Measurements from ENCODE around the gene WNK3. TPM values are rescaled to one million over a fixed set of nuclear protein-coding genes. Genes with fewer than 3 reads are reported as not detected.

Gene WNK3
- total RNA-seq, 2 donors from 2014 or later: 0.06 to 0.61 TPM

DNA sequence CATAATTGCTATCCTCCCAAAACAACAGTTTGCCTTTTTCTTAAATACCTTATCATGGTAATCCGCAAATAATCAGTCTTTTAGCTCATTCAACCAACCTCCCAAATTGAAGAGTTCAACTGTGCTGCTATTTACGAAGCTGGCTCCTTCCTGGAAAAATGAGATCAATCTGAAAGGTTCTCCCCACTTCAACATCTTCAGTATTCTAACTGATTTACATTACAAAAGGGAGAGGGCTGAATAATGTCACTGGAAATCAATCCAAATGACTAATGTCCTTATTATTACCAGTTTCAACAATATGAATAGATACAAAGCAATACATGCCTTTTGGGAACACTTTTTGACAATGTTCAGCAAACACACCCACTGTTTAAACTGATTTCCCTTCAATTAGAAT, 86.2 kb downstream of the WNK3 start:
- intact Hi-C loops (cut with DNase I, micrococcal nuclease): no loop called here
- DNase-seq (no peak), ATAC-seq (no peak)

DNA sequence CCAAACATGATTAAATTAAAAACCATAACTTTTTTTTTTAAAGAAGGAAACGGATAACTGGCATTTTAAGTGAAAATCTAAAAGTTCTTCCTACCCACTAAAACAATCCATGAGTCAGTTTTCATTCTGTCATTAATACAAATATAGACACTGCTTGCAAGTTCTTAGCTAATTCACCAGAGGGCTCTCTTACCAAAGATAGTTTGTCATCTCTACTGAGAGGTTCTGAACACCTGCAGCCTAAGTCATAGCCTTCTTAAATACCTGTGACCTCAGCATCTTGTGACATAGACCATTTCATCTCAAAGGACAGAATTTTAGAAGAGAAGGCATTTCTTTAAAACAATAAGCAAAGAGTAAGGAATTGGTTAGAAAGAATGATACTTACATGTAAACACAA, 109.5 kb downstream of the WNK3 start:
- DNase-seq (no peak), ATAC-seq (peak; percentile 36)
- intact Hi-C loops (cut with DNase I, micrococcal nuclease): no loop called here

GRCh38 chrX:54246866-54247265, 111.0 kb downstream of the WNK3 start:
- intact Hi-C loops (cut with DNase I, micrococcal nuclease): no loop called here
- ATAC-seq (no peak), DNase-seq (no peak)

GRCh38 chrX:54238588-54238987, 119.3 kb downstream of the WNK3 start:
- ATAC-seq: no peak
- no peak for DNase-seq
- intact Hi-C loops (cut with DNase I, micrococcal nuclease): no loop called here

DNA sequence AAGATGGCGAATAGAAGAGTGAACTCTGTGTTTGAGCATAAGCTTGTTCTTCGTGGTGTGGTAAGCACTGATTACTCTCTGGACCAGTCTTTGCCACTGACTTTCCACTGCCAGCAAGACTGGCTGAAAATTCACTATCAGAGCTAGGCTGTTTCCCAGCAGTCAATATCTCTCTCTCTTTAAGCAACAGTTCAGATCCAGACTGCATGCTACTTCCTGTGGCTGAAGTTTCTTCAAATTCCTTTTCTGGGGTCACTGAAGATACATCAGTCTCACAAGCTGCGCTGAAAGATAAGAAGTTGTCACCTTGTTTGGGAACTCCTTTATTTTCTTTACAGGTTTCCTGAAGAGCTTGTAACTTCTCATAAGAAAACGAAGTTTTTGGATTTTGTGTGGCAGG, 120.8 kb downstream of the WNK3 start:
- DNase-seq: no peak
- ATAC-seq: no peak
- intact Hi-C loops (cut with DNase I, micrococcal nuclease): no loop called here

- DNase-seq (no peak), ATAC-seq (no peak)
- intact Hi-C loops (cut with DNase I, micrococcal nuclease): no loop called here
Observed at GRCh38 chrX:54230435-54231148, 127.3 kb downstream of the WNK3 start.

DNA sequence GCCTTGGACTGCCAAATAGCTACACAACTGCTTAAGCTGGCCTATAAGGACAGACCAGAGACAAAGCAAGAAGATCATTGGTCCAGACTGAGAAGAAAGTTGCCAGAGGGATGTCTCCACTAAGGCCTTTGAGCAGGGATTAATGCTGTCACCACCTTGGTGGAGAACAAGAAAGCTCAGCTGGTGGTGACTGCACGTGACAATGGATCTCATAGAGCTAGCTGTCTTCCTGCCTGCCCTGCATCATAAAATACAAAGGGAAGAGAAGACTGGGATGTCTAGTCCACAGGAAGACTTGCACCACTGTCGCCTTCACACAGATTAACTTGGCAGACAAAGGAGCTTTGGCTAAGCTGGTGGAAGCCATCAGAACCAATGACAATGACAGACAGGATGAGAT, 134.3 kb downstream of the WNK3 start:
- intact Hi-C loops (cut with DNase I, micrococcal nuclease): no loop called here
- DNase-seq (no peak), ATAC-seq (no peak)

DNA sequence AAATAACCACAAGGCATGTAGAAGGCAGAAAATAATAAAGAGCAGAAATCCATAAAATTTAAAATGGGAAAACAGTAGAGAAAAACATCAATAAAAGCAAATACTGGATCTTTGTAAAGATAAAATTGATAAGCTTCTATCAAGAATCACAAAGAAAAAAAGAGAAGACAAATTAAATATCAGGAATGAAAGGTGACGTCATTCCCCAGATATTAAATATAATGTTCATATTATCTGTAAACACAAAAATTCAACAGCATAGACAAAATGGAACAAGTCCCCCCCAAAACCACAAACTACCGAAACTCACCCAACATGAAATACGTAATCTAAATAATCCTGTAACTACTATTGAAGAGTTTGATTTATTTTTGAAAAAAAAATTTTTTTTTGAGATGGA, 144.2 kb downstream of the WNK3 start:
- DNase-seq (no peak), ATAC-seq (no peak)
- intact Hi-C loops (cut with DNase I, micrococcal nuclease): no loop called here

DNA sequence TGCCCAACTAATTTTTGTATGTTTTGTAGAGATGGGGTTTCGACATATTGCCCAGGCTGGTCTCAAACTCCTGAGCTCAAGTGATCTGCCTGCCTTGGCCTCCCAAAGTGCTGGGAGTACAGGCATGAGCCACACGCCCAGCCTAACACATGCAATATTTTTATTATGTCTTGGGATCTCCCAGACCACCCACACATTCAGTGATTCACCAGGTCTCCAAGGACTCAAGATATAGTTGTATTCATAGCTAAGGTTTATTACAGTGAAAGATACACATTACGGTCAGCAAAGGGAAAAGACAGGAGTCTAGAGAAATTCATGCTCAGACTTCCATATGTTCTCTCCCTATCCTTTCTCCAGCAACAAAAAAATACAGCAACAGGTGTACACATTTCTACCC, 149.3 kb downstream of the WNK3 start:
- ATAC-seq (no peak), DNase-seq (no peak)
- intact Hi-C loops (cut with DNase I, micrococcal nuclease): no loop called here

GRCh38 chrX:54198262-54198661, 159.6 kb downstream of the WNK3 start:
- no peak for ATAC-seq
- DNase-seq: no peak
- intact Hi-C loops (cut with DNase I, micrococcal nuclease): no loop called here

GRCh38 chrX:54194982-54195588, 162.8 kb downstream of the WNK3 start:
- intact Hi-C loops (cut with DNase I, micrococcal nuclease): no loop called here
- no peak for DNase-seq
- ATAC-seq: no peak

- DNase-seq (no peak), ATAC-seq (no peak)
- intact Hi-C loops (cut with DNase I, micrococcal nuclease): no loop called here
Observed at GRCh38 chrX:54193085-54193821, 164.6 kb downstream of the WNK3 start.

DNA sequence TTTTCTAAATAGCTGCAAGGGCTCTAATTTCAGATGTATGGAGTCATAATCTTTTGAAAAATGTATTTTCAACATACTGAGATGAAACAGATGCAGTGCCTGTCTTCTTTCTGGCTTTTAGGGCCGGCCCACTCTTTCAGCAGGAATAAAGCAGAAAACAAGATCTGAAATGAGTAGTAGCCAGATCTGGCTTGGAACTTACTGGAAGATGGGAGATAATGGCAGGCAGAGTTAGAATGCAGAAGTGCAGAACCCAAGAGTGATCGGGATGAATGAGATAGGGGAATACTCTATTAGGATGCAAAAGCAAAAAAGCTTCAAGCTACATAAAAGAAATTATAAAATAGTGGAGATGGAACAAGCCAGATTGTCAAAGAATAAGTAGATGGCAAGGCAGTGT, 173.4 kb downstream of the WNK3 start:
- DNase-seq (no peak), ATAC-seq (no peak)
- intact Hi-C loops (cut with DNase I, micrococcal nuclease): no loop called here

GRCh38 chrX:54182864-54183613, 174.8 kb downstream of the WNK3 start, which contains the start of gene FAM120C:
FAM120C (minus strand) TSS chrX:54183254; CDS start chrX:54183198, 56 bp downstream.
- intact Hi-C loops (cut with DNase I, micrococcal nuclease): no loop called here
- DNase-seq (peak; percentile 62 to 69), ATAC-seq (peak; percentile 81)

GRCh38 chrX:54182194-54182863, 175.5 kb downstream of the WNK3 start:
- intact Hi-C loops (cut with DNase I, micrococcal nuclease): no loop called here
- DNase-seq (peak; percentile 71), ATAC-seq (peak; percentile 82)

DNA sequence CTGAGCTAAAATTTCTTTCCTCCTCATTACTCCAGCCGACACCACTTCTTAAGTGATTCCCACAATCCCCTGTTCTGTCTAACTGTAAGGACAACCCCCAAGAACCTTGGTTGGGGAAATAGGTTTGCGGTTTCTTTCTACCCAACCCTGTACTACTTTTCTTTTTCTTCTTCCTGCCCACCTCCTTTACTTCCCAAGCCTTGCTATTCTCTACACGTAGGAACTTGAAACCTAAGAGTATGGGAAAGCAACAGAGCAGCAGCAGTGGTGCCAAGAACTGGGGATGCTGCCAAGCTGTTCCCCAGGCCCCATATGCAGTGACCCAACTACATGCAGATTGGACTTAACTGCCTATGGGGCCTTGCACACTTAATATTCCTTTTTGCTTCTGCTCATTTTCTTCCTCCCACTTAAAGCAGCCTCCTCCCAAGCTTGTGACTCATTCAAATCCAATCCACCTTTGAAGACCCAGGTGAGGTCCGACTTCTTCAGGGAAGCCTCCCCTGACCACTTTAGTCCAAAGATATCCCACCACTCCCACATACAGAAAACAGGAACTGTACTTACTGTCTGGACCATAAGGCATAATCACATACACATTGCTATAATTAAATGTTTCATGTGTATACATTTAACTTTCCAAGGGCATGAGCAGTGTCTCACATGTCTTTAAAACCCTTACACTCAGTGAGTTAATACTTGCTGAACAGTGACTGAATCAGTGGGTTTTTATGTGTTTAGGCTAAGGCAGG, 176.5 kb downstream of the WNK3 start:
- intact Hi-C loops (cut with DNase I, micrococcal nuclease): no loop called here
- DNase-seq (no peak), ATAC-seq (no peak)

DNA sequence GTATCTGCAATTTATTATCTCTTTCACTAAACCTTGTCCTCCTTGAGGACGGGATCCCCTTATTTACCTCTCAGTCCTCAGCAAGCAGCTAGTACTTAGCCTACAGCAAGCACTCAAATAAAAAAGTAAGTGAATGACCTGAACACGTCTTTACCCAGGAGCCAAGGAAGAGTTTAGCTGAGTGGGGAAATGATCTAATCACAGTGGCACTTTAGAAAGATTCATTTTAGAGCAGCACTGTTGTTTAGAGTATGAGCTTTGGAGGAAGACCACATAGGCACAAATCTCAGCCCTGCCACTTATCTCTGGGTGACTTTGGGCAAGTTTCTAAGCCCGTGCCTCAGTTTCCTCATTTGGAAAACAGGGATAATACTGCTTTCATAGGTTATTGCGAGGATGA, 177.4 kb downstream of the WNK3 start:
- no peak for ATAC-seq
- no peak for DNase-seq
- intact Hi-C loops (cut with DNase I, micrococcal nuclease): no loop called here
